ENCODE data around the gene ID3. TPM values are rescaled to one million over a fixed set of nuclear protein-coding genes. Genes with fewer than 3 reads are reported as not detected.

ID3 gene
- total and polyA plus RNA-seq, 9 of the 15 experiments (the other 6 are each of a cell fraction or from before 2014, with no cell fraction given): 6.8 to 59.8 (median 23.5) TPM

GRCh38 chr1:23570001-23570691, 10.8 kb upstream of the ID3 start (continued):
- TF ChIP-seq ZNF274 (IDR thresholded peaks at IDR 0.05; ENCODE audit: borderline replicate concordance, low read depth, low read length): no peak
- TF ChIP-seq ZNF785 (CRISPR knock-in tag; IDR thresholded peaks at IDR 0.05): no peak
- no peak for TF ChIP-seq MEIS2 (IDR thresholded peaks at IDR 0.05; ENCODE audit: partially characterized antibody)
- no peak for TF ChIP-seq SNAPC5 (CRISPR knock-in tag; IDR thresholded peaks at IDR 0.05)
- no peak for TF ChIP-seq MED1 (CRISPR knock-in tag; IDR thresholded peaks at IDR 0.05; ENCODE audit: borderline replicate concordance)
- no peak for TF ChIP-seq ZKSCAN3 (CRISPR knock-in tag; IDR thresholded peaks at IDR 0.05)
- peak; percentile 68 for TF ChIP-seq RBM25 (IDR thresholded peaks at IDR 0.05; ENCODE audit: low read depth, low read length, severe bottlenecking)
- no peak for TF ChIP-seq NEUROD1 (IDR thresholded peaks at IDR 0.05; ENCODE audit: borderline replicate concordance, low read depth, low read length, partially characterized antibody)
- peak; percentile 82 for TF ChIP-seq C11orf30 (IDR thresholded peaks at IDR 0.05; ENCODE audit: low read depth)
- TF ChIP-seq CCAR2 (IDR thresholded peaks at IDR 0.05; ENCODE audit: low read depth, low read length): no peak
- no peak for TF ChIP-seq ZNF408 (CRISPR knock-in tag; IDR thresholded peaks at IDR 0.05; ENCODE audit: low read depth)
- TF ChIP-seq UBTF (IDR thresholded peaks at IDR 0.05; ENCODE audit: borderline replicate concordance in 1 of 2, low read depth in 2 of 2, low read length in 2 of 2): no peak
- TF ChIP-seq PPARD (CRISPR knock-in tag; IDR thresholded peaks at IDR 0.05): no peak
- no peak for TF ChIP-seq ZNF3 (CRISPR knock-in tag; IDR thresholded peaks at IDR 0.05)
- no peak for TF ChIP-seq MCM5 (IDR thresholded peaks at IDR 0.05; ENCODE audit: low read depth)
- no peak for TF ChIP-seq EHMT2 (IDR thresholded peaks at IDR 0.05)
- no peak for TF ChIP-seq ARHGAP35 (IDR thresholded peaks at IDR 0.05; ENCODE audit: partially characterized antibody)
- peak; percentile 88 for TF ChIP-seq ZNF121 (CRISPR knock-in tag; conservative IDR thresholded peaks at IDR 0.05)
- TF ChIP-seq SMARCB1 (IDR thresholded peaks at IDR 0.05; ENCODE audit: insufficient read length, low read depth): no peak
- TF ChIP-seq ZNF12 (CRISPR knock-in tag; IDR thresholded peaks at IDR 0.05): no peak
- TF ChIP-seq ARID1B (IDR thresholded peaks at IDR 0.05): no peak
- no peak for TF ChIP-seq ZBTB1 (CRISPR knock-in tag; IDR thresholded peaks at IDR 0.05; ENCODE audit: borderline replicate concordance, low read depth)
- TF ChIP-seq ZNF140 (CRISPR knock-in tag; IDR thresholded peaks at IDR 0.05): no peak
- no peak for TF ChIP-seq E2F3 (CRISPR knock-in tag; IDR thresholded peaks at IDR 0.05)
- no peak for TF ChIP-seq TEAD1 (CRISPR knock-in tag; IDR thresholded peaks at IDR 0.05)
- TF ChIP-seq MXI1 (IDR thresholded peaks at IDR 0.05; ENCODE audit: low read depth, low read length): no peak
- no peak for TF ChIP-seq IRF2 (CRISPR knock-in tag; IDR thresholded peaks at IDR 0.05)
- no peak for TF ChIP-seq NFIX (CRISPR knock-in tag; IDR thresholded peaks at IDR 0.05; ENCODE audit: low read depth)
- no peak for TF ChIP-seq SIRT6 (IDR thresholded peaks at IDR 0.05; ENCODE audit: low read depth, low read length)
- no peak for TF ChIP-seq HDAC1 (IDR thresholded peaks at IDR 0.05)
- no peak for TF ChIP-seq ZFP36 (IDR thresholded peaks at IDR 0.05; ENCODE audit: low read depth, low read length, partially characterized antibody)
